OCI-LY1 (cell line): ENCODE results near the gene GALNT18.

Experiments
- EZH2 ChIP-seq: fragments of 200-600 bp; sonication (generic), shearing (Covaris generic); IDR thresholded peaks from 2 replicates; pipeline ENCODE4 v1.8.0; 2017; ENCODE audit warnings: borderline replicate concordance, mixed run types, mild to moderate bottlenecking, antibody characterized with exemption, low read length, moderate library complexity, mixed read lengths
- TF ChIP-seq, protein P1 (sequence below): fragments of 200-600 bp; sonication (generic), shearing (Covaris generic); IDR thresholded peaks from 2 replicates; pipeline ENCODE4 v1.5.1; 2017; ENCODE audit warnings: mild to moderate bottlenecking, antibody characterized with exemption, low read length, moderate library complexity, mixed read lengths

DNA sequence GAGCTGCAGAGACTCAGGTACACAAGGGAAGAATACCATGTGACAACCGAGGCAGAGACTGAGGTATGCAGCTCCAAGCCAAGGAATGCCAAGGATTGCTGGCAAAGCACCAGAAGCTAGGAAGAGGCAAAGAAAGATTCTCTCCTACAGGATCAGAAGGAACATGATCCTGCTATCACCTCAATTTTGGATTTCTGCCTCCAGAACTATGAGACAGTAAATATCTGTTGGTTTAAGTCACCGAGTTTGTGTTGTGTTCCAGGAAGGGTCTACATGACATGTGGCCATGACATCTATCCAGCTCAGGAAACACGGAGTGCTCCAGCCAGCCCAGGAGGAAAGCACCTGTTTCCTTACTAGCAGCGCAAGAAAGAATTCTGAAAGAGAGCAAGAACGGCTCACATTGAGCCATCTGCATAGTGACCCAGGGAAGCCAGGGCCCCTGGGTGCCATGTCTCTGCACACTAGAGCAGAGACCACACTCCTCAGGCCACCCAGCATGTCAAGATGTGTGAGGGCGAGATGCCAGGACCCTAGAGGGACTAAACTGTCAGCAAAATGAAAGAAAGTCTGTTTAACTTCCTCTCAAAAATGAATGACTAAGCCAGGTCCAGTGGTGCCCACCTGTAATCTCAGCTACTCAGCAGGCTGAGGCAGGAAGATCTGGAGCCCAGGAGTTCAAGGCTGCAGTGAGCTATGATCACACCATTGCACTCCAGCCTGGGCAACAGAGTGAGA lies 35.6 kb upstream of the GALNT18 start:
- TF ChIP-seq, protein P1, sequence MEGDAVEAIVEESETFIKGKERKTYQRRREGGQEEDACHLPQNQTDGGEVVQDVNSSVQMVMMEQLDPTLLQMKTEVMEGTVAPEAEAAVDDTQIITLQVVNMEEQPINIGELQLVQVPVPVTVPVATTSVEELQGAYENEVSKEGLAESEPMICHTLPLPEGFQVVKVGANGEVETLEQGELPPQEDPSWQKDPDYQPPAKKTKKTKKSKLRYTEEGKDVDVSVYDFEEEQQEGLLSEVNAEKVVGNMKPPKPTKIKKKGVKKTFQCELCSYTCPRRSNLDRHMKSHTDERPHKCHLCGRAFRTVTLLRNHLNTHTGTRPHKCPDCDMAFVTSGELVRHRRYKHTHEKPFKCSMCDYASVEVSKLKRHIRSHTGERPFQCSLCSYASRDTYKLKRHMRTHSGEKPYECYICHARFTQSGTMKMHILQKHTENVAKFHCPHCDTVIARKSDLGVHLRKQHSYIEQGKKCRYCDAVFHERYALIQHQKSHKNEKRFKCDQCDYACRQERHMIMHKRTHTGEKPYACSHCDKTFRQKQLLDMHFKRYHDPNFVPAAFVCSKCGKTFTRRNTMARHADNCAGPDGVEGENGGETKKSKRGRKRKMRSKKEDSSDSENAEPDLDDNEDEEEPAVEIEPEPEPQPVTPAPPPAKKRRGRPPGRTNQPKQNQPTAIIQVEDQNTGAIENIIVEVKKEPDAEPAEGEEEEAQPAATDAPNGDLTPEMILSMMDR = no peak
- TF ChIP-seq EZH2 = no peak
